GM21737 (cell line): ENCODE data around the gene LCN15.
A peak's percentile ranks its signal among the peaks of the same experiment; 100 is the strongest.
"Not testable (repeated sequence)": the region's sequence is repeated elsewhere in the genome, so short reads cannot be mapped to it uniquely, and the experiment has no call there.

Experiments
- ATAC-seq: cut with Tn5 transposase; IDR thresholded peaks from one replicate; pipeline ENCODE4 v1.9.1; 2021; ENCODE audit warnings: mild to moderate bottlenecking, moderate library complexity; ENCODE audit not compliant: unreplicated experiment

LCN15 gene

DNA sequence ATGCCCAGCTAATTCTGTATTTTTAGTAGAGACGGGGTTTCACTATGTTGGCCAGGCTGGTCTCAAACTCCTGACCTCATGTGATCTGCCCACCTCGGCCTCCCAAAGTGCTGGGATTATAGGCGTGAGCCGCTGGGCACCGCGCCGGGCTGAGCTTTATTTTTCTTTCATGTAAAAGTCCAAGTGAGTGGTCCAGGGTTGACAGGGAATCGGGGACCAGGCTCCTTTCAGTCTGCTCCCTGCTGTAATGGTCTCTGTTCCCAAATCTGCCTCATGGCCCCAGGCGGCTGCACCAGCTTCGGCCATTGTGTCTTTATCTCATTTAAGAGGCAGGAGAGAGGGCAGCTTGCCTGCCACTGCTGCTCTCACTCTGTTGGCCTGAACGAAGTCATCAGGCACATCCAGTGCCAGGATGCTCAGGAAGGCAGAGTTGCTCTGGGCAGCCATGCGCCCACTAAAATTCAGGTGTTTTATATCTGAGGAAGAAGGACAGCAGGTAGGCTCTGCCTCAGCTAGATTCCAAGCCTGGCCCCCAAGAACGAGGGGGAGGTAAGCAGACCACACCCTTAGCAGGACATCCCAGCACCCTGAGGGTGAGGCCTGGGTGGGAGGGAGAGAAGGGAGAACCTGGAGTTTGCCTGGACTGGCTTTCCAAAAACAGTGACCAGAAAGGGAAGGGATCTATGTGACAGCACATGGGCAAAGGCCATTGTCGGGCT, 30.1 kb upstream of the LCN15 start:
- no peak for ATAC-seq

DNA sequence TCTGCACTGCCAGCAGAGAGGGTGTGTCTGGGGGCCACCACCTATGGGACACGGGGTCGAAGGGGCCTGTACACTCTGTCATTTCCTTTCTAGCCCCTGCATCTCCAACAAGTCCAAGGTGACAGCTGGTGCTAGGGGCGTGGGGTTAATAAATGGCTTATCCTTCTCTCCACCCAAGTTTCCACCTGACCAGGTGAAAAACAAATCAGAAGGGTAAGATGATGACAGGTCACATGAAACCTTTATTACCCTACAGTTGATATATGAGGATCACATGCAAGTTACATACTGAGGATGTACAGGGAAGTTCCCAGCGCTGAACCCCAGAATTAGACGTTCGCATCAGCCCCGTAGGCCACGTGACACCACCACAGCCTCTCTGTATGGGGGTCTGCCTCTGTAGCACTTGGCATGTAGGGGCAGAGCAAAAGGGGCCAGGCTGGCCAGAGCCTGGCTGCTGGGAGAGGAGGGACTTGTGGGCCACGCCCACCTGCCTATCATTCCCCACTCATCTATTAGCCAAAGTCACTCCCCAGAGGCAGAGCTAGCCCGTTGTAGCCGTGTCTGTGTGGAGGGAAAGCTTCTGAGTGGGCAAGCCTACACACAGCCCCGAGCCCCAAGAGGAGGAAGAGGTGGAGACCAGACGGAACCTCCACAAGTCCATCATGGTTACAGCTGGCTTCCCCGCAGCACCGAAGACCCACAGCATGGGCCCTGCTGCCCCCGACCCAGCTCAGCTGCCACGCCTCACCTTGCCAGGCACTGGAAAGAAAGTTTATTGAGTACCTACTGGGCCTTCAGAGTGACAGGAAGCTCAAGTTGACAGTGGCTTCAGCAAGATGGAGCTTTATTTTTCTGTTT, 29.0 kb upstream of the LCN15 start:
- no peak for ATAC-seq

DNA sequence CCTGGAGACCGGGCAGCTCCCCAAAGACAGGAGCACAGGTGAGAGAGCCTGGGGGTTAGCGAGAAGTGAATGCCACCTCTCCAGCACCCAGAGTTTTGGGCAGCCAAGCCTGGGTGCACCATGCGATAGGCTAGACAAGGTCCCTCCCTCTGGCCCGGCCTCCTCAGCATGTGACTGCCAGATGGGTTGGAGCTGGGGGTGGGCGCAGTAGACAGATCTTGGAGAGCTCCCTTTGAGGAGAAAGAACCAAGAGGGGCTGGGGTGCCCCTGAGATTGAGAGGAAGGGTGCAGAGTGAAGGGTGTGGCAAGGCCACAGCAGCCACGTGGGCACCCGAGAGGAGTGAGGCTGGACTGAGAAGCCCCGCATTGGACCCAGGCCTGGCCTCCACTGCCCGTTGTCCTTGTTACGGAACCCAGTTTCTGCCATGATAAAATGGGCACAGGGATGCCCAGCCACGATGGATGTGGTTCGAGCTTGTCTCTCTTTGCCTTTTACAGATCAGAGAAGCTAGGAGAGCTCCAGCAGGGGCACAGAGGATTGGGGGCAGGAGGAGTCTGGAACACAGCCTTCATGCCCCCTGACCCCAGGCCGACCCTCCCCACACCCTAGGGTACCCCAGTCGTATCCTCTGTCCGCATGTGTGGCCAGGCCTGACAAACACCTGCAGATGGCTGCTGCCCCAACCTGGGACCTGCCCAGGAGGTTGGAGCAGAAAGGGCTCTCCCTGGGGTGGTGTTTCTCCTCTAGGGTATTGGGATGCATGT, 28.2 kb upstream of the LCN15 start:
- ATAC-seq, result no peak

DNA sequence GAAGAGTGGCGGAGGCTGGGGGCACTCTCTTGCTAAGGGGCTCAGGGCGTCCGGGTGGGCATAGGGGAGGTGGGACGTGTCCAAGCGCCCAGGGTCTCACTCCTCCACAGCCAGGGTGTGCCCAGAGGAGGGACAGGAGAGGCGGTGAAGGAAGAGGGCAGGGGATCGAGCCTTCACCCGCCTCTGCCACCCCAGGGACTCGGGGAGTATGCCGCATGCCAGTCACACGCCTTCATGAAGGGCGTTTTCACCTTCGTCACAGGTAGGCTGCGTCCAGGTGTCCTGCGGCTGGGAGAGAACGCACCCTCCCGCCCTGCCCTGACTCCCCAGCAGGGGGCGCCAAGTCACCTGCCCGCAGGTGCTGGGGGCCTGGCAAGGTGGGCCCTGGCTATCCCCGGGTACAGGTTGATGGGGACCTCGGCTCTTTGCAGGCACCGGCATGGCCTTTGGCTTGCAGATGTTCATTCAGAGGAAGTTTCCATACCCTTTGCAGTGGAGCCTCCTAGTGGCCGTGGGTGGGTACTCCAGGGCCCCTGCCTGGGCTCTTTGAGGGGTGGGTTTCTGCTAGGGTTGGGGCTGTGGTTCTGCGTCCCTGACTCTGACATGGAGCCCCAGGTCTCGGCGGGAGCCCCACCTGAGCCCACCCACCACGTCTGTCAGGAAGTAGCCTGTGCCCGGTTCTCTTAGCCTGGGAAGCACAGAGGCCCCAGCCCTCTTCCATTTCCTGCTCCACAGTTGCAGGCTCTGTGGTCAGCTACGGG, 27.4 kb upstream of the LCN15 start:
- peak; percentile 7 for ATAC-seq

DNA sequence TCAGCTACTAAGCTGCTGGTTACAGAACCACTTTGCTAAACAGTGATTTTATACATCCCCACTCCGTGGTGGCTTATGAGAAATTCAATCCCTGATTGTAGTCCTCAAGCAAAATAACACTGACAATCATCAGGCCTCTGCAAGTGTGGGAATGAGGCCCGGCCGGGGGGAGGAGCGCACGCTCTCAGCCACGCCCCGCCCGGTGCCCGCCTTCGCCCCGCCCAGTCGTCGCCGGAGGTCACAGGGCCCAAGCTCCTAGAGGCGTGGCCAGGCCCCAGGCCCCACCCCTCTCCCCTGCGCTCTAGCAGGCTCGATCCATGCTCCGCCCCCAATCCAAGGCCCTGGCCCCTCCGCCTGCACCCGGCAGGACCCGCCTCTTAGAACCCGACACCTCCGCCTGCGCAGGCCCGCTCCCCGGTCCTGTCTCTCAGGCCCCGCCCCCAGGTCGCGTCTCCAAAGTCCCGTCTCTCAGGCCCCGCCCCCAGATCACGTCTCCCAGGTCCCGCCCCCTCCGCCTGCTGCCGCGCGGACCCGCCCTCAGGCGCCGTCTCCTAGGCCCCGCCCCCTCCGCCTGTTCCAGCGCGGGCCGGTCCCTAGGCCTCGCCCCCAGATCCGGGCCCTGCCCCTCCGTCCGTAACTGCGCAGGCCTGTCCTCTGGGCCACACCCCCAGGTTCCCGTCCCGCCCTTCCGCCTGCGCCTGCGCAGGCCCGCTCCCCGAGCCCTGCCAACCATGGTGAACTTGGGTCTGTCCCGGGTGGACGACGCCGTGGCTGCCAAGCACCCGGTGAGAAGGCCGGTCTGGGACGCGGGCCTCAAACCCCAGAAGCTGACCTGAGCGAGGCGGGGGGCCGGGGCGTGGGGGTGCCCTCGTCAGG, 26.6 kb upstream of the LCN15 start, which contains the start of gene TMEM141:
Gene TMEM141, plus strand, starts transcription at position 705 of the 876 bp plus-strand sequence. Its CDS starts 27 bp downstream, at position 732.
- peak; percentile 79 for ATAC-seq

DNA sequence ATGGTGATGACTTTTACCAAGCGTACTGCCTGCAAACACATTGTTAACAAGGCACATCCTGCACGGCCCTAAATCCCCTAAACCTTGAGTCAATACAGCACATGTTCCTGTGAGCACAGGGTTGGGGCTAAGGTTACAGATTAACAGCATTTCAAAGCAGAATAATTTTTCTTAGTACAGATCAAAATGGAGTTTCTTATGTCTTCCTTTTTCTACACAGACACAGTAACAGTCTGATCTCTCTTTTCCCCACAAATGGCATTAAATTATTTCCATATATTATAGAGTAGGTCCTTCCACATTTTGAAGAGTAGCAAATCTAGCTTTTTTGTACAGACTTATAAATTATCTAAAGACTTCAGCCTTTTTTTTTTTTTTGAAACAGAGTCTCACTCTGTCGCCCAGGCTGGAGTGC, 25.2 kb upstream of the LCN15 start:
- ATAC-seq, result no peak

DNA sequence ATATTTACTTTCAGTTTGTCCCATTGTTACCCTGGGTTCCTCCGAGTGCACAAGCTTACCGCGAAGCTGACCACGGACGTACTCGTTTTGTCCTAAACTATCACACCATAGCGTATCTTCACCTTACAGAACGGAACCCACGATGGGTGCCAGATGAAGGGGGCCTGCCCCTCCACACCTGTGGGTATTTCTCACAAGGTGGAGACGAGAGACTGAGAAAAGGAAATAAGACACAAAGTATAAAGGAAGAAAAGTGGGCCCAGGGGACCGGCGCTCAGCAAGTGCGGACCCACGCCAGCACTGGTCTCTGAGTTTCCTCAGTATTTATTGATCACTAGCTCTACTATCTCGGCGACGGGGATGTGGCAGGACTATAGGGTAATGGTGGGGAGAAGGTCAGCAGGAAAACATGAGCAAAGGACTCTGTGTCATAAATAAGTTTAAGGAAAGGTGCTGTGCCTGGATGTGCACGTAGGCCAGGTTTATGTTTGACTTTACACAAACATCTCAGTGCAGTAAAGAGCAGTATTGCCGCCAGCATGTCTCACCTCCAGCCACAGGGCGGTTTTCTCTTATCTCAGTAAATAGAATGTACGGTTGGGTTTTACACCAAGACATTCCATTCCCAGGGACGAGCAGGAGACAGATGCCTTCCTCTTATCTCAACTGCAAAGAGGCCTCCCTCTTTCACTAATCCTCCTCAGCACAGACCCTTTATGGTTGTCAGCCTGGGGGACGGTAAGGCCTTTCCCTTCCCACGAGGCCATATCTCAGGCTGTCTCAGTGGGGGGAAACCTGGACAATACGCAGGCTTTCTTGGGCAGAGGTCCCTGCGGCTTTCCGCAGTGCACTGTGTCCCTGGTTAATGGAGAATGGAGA, 24.6 kb upstream of the LCN15 start:
- not testable (repeated sequence) for ATAC-seq

DNA sequence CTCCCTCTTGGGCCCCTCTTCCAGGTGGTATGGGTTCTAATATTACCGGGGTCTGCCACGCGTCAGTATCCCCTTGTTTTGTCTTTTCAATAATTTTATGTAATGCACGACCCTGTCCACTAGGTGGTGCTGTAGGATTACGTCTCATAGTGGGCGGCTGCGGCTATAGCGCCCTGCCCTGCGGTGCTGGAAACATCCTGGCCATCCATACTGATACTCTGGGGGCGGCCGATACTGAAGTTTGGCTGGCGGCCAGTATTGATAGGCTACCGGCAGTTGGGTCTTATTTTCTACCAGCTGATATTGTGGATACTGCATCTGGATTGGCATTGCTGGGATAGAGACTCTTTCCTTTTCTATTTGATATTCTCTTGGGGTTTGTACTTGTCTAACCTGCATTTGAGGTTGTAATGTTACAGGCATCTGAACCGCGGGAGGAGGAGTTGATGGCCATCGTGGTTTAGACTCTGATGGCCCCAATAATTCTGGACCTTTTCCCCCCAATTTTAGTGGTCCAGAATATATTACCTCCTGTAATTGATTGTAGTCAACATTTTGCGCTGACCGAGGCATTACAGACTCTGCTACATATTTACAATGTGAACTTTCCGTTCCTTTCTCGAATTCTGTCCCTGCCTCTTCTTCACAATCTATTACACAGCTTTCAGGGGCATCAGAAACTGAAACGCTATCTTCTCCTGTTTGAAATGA, 23.5 kb upstream of the LCN15 start:
- ATAC-seq, result no peak

DNA sequence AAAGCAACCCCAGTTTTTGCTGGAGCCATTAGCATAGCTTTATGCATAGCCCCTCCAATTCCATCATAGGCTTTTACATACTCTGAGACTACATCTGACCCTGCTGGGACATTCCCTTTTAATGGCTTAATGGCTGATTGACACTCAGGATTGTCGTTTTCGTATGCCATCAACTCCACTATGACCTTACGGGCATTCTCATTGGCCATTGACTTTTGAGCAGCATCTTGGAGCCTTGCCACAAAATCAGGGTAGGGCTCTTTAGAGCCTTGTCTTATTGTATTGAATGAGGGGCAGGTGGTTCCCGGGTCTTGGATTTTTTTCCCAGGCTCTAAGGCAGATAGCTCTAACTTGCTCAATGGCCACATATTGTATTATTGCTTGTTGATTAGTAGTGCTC, 22.7 kb upstream of the LCN15 start:
- ATAC-seq, result not testable (repeated sequence)

DNA sequence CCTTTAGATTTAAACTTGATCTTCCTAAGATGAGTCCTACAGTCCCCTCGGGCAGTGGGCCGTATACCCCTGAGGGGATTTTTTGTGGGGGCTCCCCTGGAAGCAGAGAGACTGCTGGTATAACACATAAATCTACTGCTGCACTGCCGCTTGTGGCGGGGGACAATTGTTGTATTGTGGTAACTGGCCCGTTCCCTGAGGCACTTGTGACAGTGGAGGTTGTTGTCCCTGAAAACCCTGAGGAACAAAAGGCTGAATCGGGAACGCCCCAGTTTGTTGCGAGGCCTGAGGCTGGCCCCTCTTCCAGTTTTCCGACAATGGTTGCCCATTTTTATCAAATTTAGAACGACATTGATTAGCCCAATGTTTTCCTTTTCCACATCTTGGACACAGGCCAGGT, 22.1 kb upstream of the LCN15 start:
- no peak for ATAC-seq

DNA sequence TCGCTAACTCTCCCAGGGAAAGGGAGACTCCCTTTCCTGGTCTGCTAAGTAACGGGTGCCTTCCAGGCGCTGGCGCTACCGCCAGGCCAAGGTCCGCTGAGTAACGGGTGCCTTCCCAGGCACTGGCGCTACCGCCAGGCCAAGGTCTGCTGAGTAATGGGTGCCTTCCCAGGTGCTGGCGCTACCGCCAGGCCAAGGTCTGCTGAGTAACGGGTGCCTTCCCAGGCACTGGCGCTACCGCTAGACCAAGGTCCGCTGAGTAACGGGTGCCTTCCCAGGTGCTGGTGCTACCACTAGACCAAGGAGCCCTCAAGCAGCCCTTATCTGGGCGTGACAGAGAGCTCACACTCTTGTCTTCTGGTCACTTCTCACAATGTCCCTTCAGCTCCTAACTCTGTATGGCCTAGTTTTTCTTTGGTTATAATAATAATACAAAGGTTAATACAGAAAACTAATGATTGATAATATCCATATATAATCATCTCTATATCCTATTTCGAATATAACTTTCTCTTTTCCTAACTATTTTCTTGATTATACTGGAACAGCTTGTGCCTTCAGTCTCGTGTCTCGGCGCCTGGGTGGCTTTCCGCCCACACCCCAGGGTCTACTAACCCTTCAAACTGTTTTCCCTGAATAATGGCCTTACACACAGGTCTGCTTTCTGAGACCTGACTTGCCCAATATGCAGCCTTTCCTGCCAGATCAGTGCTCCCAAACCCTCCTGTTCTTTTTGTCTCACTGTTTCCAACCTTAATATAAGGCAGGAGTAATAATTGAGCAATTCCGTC, 21.4 kb upstream of the LCN15 start:
- ATAC-seq, result not testable (repeated sequence)

DNA sequence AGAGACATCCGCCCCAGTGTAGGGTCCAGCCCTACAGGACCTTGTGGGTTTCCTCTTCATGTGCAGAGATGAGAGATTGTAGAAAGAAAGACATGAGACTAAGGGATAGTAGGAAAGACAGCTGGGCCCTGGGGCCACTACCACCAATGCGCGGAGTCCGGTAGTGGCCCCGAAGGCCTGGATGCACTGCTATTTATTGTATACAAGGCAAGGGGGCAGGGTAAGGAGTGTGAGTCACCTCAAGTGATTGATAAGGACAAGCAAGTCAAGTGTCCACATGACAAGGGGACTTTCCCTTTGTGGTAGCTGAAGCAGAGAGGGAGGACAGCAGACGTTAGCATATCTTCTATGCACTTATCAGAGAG, 20.7 kb upstream of the LCN15 start:
- no peak for ATAC-seq

DNA sequence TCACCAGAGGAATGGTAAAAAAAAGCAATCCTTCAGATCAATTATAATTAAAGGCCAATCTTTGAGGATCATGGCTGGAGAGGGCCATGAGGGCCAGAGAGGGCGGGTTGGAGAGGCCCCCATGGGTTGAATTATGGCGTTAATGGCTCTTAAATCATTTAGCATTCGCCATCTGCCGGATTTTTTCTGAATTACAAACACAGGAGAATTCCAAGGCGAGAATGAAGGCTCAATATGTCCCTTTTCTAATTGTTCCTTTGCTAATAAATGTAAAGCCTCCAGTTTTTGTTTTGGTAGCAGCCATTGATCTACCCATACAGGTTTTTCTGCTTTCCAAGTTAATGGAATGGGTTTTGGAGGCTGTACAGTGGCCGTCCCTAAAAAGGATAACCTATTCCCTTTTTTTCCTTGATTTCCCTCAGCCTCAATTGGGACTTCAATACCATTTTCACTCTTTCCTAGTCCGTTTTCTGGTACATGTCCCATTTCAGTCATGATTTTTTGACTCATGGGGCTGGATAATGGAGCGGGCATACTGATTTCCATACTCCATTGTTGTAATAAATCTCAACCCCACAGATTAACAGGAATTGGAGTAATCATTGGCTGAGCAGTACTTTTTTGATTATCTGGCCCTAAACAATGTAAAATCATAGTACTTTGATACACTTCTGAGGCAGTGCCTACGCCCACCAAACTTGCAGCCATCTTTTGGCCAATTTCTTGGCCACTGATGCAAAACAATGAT, 20.1 kb upstream of the LCN15 start:
- ATAC-seq, result no peak

DNA sequence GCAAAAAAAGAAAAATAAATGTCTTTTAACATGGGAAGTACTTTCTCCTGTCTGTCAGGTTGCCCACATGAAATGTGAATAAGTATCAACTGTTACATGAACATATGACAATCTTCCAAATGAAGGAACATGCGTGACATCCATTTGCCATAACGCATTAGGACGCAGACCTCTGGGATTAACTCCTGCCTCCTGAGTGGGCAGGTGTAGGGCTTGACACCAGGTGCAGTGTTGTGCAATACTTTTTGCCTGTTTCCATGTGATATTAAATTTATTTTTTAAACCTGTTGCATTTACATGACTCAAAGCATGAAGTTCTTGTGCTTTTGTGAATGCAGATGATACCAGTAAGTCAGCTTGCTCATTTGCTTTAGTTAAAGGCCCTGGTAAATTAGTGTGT, 18.1 kb upstream of the LCN15 start:
- ATAC-seq, result no peak

DNA sequence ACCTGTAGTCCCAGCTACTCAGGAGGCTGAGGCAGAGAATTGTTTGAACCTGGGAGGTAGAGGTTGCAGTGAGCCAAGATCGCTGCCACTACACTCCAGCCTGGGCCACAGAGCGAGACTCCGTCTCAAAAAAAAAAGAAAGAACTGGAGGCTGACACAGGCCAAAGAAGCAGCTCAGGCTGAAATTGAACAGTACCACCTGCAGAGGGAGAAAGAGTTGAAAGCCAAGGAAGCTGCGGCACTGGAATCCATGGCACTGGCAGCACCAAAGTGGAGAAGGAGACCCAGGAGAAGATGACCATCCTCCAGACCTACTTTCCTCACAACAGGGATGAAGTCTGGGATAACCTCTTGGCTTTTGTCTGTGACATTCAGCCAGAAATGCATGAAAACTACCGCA, 15.5 kb upstream of the LCN15 start:
- no peak for ATAC-seq

DNA sequence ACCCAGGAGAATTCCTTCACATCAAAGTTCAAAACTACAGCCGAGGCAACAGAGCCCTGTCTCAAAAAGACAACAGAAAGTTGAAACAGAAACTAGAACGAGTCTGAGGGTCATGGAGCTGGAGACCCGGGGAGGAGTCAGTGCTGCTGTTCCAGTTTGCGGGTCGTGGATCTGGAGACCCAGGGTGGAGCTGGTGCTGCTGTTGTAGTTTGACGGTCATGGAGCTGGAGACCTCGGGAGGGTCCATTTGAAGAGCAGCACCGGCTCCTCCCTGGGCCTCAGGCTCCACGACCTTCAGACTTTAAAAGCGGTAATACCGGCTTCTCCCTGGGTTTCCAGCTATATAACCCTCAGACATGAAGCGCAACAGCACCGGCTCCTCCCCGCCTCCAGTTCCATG, 13.0 kb upstream of the LCN15 start:
- ATAC-seq, result no peak

DNA sequence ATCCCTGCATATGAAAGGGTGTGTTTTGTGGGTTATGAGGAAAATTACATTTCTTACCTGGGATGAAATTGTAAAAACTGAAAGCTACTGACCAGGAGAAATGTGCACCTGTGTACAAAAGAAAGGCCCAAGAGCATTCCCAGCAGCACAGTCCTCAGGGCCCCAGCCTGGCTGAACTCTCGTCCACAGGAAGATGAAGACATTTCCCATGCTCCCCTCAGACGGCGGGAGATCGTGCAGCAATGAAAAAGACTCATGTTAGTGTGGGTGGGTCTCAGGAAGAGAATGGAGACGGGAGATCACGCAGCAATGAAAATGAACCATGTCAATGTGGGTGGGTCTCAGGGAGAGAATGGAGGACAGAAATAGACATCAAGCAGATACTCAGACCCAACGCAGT, 12.6 kb upstream of the LCN15 start:
- ATAC-seq, result no peak
